HG03575 (cell line): ENCODE measurements around the gene KCNG2.

Source experiments
- ATAC-seq: cut with Tn5 transposase; IDR thresholded peaks from one replicate; pipeline ENCODE4 v1.9.1; 2021; ENCODE audit not compliant: unreplicated experiment, insufficient number of reproducible peaks, low FRiP score; ENCODE audit errors: extremely low read depth

The KCNG2 gene

GRCh38 chr18:79765491-79766245 is 32.1 kb upstream of the KCNG2 start:
- ATAC-seq: no peak

GRCh38 chr18:79766308-79766707 is 31.4 kb upstream of the KCNG2 start:
- no peak for ATAC-seq

- ATAC-seq: no peak
These were observed 29.0 kb upstream of the KCNG2 start for GRCh38 chr18:79768745-79769144.

GRCh38 chr18:79769698-79770500 is 27.8 kb upstream of the KCNG2 start:
- no peak for ATAC-seq

GRCh38 chr18:79770501-79770815 is 27.3 kb upstream of the KCNG2 start:
- ATAC-seq: no peak

- no peak for ATAC-seq
These were observed 26.9 kb upstream of the KCNG2 start for GRCh38 chr18:79770826-79771225.

- ATAC-seq: no peak
These were observed 26.2 kb upstream of the KCNG2 start for GRCh38 chr18:79771446-79772107.

- no peak for ATAC-seq
These were observed 25.5 kb upstream of the KCNG2 start for GRCh38 chr18:79772108-79772864.

- ATAC-seq: no peak
These were observed 24.7 kb upstream of the KCNG2 start for GRCh38 chr18:79772865-79773696.

- ATAC-seq: no peak
These were observed 23.6 kb upstream of the KCNG2 start for GRCh38 chr18:79774111-79774510.

- no peak for ATAC-seq
These were observed 22.1 kb upstream of the KCNG2 start for GRCh38 chr18:79775441-79776221.

GRCh38 chr18:79776674-79777073 is 21.1 kb upstream of the KCNG2 start:
- no peak for ATAC-seq

GRCh38 chr18:79778291-79778791 is 19.4 kb upstream of the KCNG2 start:
- no peak for ATAC-seq

GRCh38 chr18:79779021-79779699 is 18.6 kb upstream of the KCNG2 start:
- no peak for ATAC-seq

GRCh38 chr18:79779700-79780190 is 18.0 kb upstream of the KCNG2 start:
- ATAC-seq: no peak

- no peak for ATAC-seq
These were observed 17.2 kb upstream of the KCNG2 start for GRCh38 chr18:79780547-79780946.

GRCh38 chr18:79781331-79781941 is 16.3 kb upstream of the KCNG2 start:
- no peak for ATAC-seq
